CD4-positive, alpha-beta T cell treated with Interleukin-4 for 1 hour (primary cell): ENCODE data around the gene TRIOBP.
"Not testable (repeated sequence)": the region's sequence is repeated elsewhere in the genome, so short reads cannot be mapped to it uniquely, and the experiment has no call there.

ENCODE experiments used
- DNase-seq, 2 donors: peaks; one replicate each; pipeline ENCODE4 v3.0.0-alpha.2; 2020 to 2022

TRIOBP gene

GRCh38 chr22:37696260-37696656 lies 590 bp upstream of the TRIOBP start:
- not testable (repeated sequence) for DNase-seq

GRCh38 chr22:37697538-37697835 lies 639 bp downstream of the TRIOBP start:
- DNase-seq, result no peak

GRCh38 chr22:37701141-37701786 lies 4.4 kb downstream of the TRIOBP start:
- DNase-seq, result no peak

- no peak for DNase-seq
These were observed 7.1 kb downstream of the TRIOBP start for GRCh38 chr22:37703906-37704305.

GRCh38 chr22:37704645-37705044 lies 7.8 kb downstream of the TRIOBP start:
- DNase-seq, result no peak

GRCh38 chr22:37705205-37705604 lies 8.4 kb downstream of the TRIOBP start:
- DNase-seq, result no peak

- DNase-seq, result peak in 1 of 2 donors; percentile 30
These were observed 12.0 kb downstream of the TRIOBP start for GRCh38 chr22:37708580-37709444.

GRCh38 chr22:37709445-37709765 lies 12.6 kb downstream of the TRIOBP start:
- DNase-seq, result no peak

GRCh38 chr22:37710675-37711074 lies 13.8 kb downstream of the TRIOBP start:
- no peak for DNase-seq

GRCh38 chr22:37711490-37711889 lies 14.6 kb downstream of the TRIOBP start:
- no peak for DNase-seq

- no peak for DNase-seq
These were observed 16.9 kb downstream of the TRIOBP start for GRCh38 chr22:37713761-37714160.

GRCh38 chr22:37714634-37715033 lies 17.8 kb downstream of the TRIOBP start:
- no peak for DNase-seq

GRCh38 chr22:37715760-37716159 lies 18.9 kb downstream of the TRIOBP start:
- no peak for DNase-seq

GRCh38 chr22:37716708-37717107 lies 19.9 kb downstream of the TRIOBP start:
- DNase-seq, result no peak

GRCh38 chr22:37717235-37717634 lies 20.4 kb downstream of the TRIOBP start:
- DNase-seq, result not testable (repeated sequence)

- not testable (repeated sequence) for DNase-seq
These were observed 21.0 kb downstream of the TRIOBP start for GRCh38 chr22:37717746-37718305.

GRCh38 chr22:37725551-37726240 lies 28.8 kb downstream of the TRIOBP start:
- DNase-seq, result no peak

GRCh38 chr22:37726241-37726887 lies 29.5 kb downstream of the TRIOBP start:
- no peak for DNase-seq

- DNase-seq, result no peak
These were observed 31.8 kb downstream of the TRIOBP start for GRCh38 chr22:37728620-37729019.

- peak in 1 of 2 donors; percentile 29 for DNase-seq
These were observed 35.1 kb downstream of the TRIOBP start for GRCh38 chr22:37731804-37732471.

- no peak for DNase-seq
These were observed 36.1 kb downstream of the TRIOBP start for GRCh38 chr22:37732699-37733607.
